GM12801 (cell line): ENCODE data around the gene B3GNT3.

Experiments
- TF ChIP-seq, protein P1 (sequence below): IDR thresholded peaks from one replicate; pipeline ENCODE4 v1.5.1; 2011; ENCODE audit warnings: control low read depth; ENCODE audit not compliant: insufficient read length; ENCODE audit errors: extremely low read depth

The B3GNT3 gene

DNA sequence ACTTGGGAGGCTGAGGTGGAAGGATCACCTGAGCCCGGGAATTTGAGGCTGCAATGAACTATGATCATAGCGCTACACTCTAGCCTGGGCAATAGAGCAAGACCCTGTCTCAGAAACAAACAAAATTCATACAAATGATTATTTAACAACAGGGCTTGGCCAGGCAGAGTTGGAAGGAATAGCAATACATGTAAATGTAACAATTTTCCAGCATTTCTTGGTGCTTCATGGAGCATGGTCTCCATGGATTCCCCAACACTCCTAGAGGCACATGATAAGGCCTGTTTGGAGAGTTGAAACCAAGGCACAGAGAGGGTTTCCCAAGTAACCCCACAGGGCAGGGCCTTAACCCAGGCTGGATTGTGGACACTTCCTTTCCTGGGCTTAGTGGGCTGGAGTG lies 16.2 kb downstream of the B3GNT3 start:
- TF ChIP-seq, protein P1, sequence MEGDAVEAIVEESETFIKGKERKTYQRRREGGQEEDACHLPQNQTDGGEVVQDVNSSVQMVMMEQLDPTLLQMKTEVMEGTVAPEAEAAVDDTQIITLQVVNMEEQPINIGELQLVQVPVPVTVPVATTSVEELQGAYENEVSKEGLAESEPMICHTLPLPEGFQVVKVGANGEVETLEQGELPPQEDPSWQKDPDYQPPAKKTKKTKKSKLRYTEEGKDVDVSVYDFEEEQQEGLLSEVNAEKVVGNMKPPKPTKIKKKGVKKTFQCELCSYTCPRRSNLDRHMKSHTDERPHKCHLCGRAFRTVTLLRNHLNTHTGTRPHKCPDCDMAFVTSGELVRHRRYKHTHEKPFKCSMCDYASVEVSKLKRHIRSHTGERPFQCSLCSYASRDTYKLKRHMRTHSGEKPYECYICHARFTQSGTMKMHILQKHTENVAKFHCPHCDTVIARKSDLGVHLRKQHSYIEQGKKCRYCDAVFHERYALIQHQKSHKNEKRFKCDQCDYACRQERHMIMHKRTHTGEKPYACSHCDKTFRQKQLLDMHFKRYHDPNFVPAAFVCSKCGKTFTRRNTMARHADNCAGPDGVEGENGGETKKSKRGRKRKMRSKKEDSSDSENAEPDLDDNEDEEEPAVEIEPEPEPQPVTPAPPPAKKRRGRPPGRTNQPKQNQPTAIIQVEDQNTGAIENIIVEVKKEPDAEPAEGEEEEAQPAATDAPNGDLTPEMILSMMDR = no peak

DNA sequence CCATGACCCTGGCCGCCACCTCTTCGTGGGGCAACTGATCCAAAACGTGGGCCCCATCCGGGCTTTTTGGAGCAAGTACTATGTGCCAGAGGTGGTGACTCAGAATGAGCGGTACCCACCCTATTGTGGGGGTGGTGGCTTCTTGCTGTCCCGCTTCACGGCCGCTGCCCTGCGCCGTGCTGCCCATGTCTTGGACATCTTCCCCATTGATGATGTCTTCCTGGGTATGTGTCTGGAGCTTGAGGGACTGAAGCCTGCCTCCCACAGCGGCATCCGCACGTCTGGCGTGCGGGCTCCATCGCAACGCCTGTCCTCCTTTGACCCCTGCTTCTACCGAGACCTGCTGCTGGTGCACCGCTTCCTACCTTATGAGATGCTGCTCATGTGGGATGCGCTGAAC lies 16.7 kb downstream of the B3GNT3 start:
- TF ChIP-seq, protein P1 = no peak

DNA sequence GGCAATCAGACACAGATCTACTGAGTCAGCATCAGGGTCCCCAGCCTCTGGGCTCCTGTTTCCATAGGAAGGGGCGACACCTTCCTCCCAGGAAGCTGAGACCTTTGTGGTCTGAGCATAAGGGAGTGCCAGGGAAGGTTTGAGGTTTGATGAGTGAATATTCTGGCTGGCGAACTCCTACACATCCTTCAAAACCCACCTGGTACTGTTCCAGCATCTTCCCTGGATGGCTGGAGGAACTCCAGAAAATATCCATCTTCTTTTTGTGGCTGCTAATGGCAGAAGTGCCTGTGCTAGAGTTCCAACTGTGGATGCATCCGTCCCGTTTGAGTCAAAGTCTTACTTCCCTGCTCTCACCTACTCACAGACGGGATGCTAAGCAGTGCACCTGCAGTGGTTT lies 17.2 kb downstream of the B3GNT3 start:
- TF ChIP-seq, protein P1 = no peak

DNA sequence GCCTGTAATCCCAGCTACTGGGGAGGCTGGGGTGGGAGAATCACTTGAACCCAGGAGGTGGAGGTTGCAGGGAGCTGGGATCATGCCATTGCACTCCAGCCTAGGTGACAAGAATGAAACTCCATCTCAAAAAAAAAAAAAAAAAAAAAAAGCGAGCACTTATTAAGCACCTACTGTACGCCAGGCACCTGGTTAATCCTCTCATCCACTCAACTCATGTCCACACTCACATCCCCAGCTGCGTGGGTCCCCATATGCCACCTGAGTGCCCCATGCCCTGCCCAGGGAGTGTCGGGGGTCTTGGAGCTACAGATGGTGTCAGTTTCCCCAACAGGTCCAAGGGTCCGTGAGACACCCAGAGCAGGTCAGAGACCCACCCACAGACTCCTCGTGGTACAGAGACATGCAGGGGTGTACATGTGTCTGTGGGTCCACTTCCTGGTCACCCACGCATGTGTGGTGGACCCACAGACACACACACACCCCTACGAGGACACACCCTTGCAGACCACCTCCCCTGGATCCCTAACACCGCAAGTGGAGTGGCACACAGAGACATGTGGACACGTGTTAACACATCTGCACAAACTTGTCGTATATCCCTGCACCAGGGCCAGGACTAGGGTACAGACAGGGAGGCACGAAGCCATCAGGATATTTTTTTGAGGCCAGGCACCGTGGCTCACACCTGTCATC lies 22.9 kb downstream of the B3GNT3 start:
- TF ChIP-seq, protein P1 = no peak

DNA sequence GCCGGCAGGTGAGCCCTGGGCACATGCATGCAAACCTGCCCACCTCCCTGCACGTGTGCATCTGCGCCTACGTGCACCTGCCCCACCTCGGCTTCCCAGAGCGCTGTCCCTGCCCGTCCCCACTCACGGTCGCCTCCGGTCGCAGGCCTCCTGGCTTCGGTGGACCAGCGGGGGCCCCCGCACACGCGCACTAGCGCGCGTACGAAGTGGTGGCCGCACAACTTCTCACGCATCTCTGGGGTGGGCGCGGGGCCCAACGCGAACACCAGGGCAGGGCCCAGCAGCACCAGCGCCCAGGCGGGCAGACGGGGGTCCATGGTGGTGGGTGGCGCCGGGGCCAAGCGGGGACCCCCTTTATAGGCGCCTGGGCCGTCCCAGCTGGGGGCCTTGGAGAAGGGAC lies 26.3 kb downstream of the B3GNT3 start, which contains the start of gene INSL3:
TSS of gene INSL3 (minus strand) at position 330 of the 400 bp plus-strand sequence. CDS start at position 317, 13 bp downstream.
- TF ChIP-seq, protein P1 = no peak

DNA sequence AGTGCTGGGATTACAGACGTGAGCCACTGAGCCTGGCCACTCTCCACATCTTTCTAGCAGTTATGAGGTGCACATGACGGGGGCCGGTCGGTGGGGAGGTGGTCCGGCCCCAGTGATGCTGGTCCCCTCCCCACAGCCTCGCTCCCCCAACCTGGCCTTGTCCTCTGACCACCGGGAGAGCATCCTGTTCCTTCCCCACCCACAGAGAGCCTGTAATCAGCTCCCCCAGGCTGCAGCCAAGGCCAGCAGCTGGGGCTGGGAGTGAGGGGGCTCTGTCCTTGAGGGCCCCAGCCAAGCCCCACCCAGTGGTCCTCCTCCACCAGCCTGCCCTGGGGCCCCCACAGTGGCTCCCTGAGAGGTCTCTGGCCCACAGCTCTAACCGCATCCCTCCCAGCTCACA lies 29.4 kb downstream of the B3GNT3 start:
- TF ChIP-seq, protein P1 = no peak

DNA sequence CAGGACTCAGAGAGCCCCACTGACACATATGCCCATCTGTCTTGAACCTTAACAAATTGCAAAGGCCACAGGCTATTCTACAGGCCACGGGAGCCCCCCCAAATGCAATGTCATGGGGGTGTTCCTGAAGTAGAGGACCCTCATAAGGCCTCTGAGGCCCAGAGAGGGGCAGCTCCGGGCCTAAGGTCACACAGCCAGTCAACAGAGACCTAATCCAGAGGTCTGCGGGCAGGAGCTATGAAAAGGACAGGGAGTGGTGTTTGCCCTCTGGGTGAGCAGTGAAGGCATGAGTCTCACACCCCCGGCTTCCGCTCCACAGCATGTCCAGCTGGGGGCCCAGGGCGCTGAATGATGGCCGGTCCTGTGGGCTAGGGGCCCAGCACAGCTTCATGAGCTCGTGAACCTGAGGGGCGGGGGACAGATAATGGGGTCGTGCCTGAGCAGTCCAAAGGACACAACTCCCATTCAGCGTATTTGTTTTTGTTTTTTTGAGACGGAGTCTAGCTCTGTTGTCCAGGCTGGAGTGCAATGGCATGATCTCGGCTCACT lies 31.6 kb downstream of the B3GNT3 start:
- TF ChIP-seq, protein P1 = no peak
